GM23338 (cell line): ENCODE data around the gene RBCK1. TPM values are rescaled to one million over a fixed set of nuclear protein-coding genes. Genes with fewer than 3 reads are reported as not detected.

Experiments
- ATAC-seq: fragments of 200-7000 bp; cut with Tn5 transposase; 3 replicates; pipeline ENCODE4 v1.9.1; 2020
- DNase-seq: peaks from one replicate; pipeline ENCODE4 v3.0.0-alpha.2; 2015; ENCODE audit warnings: low spot score
- H2AFZ ChIP-seq: fragments of 200-600 bp; sonication (generic); 2 replicates; pipeline ENCODE4 v1.8.0; 2016; ENCODE audit warnings: antibody characterized with exemption, mild to moderate bottlenecking, moderate library complexity
- H3F3A ChIP-seq: fragments of 200-600 bp; sonication (generic); replicated peaks from 2 replicates; pipeline ENCODE4 v1.8.0; 2017; ENCODE audit warnings: antibody characterized with exemption, mixed run types, low read depth
- H3K27ac ChIP-seq: fragments of 200-600 bp; sonication (generic); 2 replicates; pipeline ENCODE4 v1.6.1; 2016; ENCODE audit warnings: low read depth
- H3K27me3 ChIP-seq: fragments of 200-600 bp; sonication (generic); 2 replicates; pipeline ENCODE4 v1.8.0; 2016; ENCODE audit warnings: mild to moderate bottlenecking, mixed run types, moderate library complexity; ENCODE audit not compliant: insufficient read depth
- H3K36me3 ChIP-seq: fragments of 200-600 bp; sonication (generic); 2 replicates; pipeline ENCODE4 v1.8.0; 2016; ENCODE audit warnings: mild to moderate bottlenecking; ENCODE audit not compliant: insufficient read depth
- H3K4me1 ChIP-seq: fragments of 200-600 bp; sonication (generic); 2 replicates; pipeline ENCODE4 v1.8.0; 2016; ENCODE audit warnings: mild to moderate bottlenecking, moderate library complexity; ENCODE audit not compliant: insufficient read depth
- H3K4me2 ChIP-seq: fragments of 200-600 bp; sonication (generic); 2 replicates; pipeline ENCODE4 v1.7.1; 2017; ENCODE audit warnings: mixed run types
- H3K4me3 ChIP-seq: fragments of 200-600 bp; sonication (generic); 2 replicates; pipeline ENCODE4 v1.6.1; 2016; ENCODE audit warnings: mixed run types
- H3K79me2 ChIP-seq: fragments of 200-600 bp; sonication (generic); replicated peaks from 2 replicates; pipeline ENCODE4 v1.8.0; 2017; ENCODE audit warnings: mild to moderate bottlenecking; ENCODE audit not compliant: insufficient read depth
- H3K9me2 ChIP-seq: fragments of 200-600 bp; sonication (generic); 2 replicates; pipeline ENCODE4 v1.8.0; 2017; ENCODE audit not compliant: insufficient read depth
- H4K20me1 ChIP-seq: fragments of 200-600 bp; sonication (generic); replicated peaks from 2 replicates; pipeline ENCODE4 v1.8.0; 2017; ENCODE audit warnings: mild to moderate bottlenecking; ENCODE audit not compliant: insufficient read depth
- H3K27ac Mint-ChIP-seq: 2 replicates; pipeline ENCODE4 v1.8.0; 2020; ENCODE audit warnings: inconsistent platforms, mild to moderate bottlenecking, moderate library complexity, mixed read lengths
- H3K27me3 Mint-ChIP-seq: 3 replicates; pipeline ENCODE4 v1.8.0; 2022; ENCODE audit warnings: low read depth, mild to moderate bottlenecking, moderate library complexity, mixed read lengths, inconsistent platforms; ENCODE audit not compliant: insufficient read depth, poor library complexity
- H3K36me3 Mint-ChIP-seq: 3 replicates; pipeline ENCODE4 v1.8.0; 2021; ENCODE audit warnings: low read depth, mild to moderate bottlenecking, inconsistent platforms, moderate library complexity, mixed read lengths
- H3K4me1 Mint-ChIP-seq: 3 replicates; pipeline ENCODE4 v1.8.0; 2020; ENCODE audit warnings: mild to moderate bottlenecking, inconsistent platforms, mixed read lengths
- H3K4me3 Mint-ChIP-seq: 3 replicates; pipeline ENCODE4 v1.8.0; 2021; ENCODE audit warnings: moderate library complexity, mild to moderate bottlenecking, inconsistent platforms, mixed read lengths
- H3K9me3 Mint-ChIP-seq: 3 replicates; pipeline ENCODE4 v1.8.0; 2020; ENCODE audit warnings: moderate library complexity, mild to moderate bottlenecking, inconsistent platforms, mixed read lengths
- CREB1 ChIP-seq: fragments of 250-450 bp; sonication (Bioruptor Pico); IDR thresholded peaks from 2 replicates; pipeline ENCODE4 v1.5.0; 2020; ENCODE audit warnings: low read depth, mild to moderate bottlenecking, moderate library complexity
- JUNB ChIP-seq: IDR thresholded peaks from one replicate; pipeline ENCODE4 v1.6.1; 2016; ENCODE audit warnings: antibody characterized with exemption; ENCODE audit not compliant: unreplicated experiment
- NANOG ChIP-seq: IDR thresholded peaks from 2 replicates; pipeline ENCODE4 v1.6.1; 2016; ENCODE audit warnings: antibody characterized with exemption, borderline replicate concordance
- STAT1 ChIP-seq: IDR thresholded peaks from one replicate; pipeline ENCODE4 v1.6.1; 2016; ENCODE audit warnings: antibody characterized with exemption; ENCODE audit not compliant: unreplicated experiment
- ZNF331 ChIP-seq: fragments of 250-450 bp; sonication (Bioruptor Pico); IDR thresholded peaks from 2 replicates; pipeline ENCODE4 v1.5.0; 2020; ENCODE audit warnings: low read depth, mild to moderate bottlenecking, moderate library complexity
- ZNF462 ChIP-seq: fragments of 250-450 bp; sonication (Bioruptor Pico); IDR thresholded peaks from 2 replicates; pipeline ENCODE4 v1.5.0; 2020; ENCODE audit warnings: mild to moderate bottlenecking, moderate library complexity
- polyA plus RNA-seq: library from polyadenylated mRNA; unstranded; fragments of >200 nt; fragmentation: Nextera tagmentation; extraction: Ambion mirVana; gene quantifications from 2 replicates; pipeline ENCODE4 v1.2.1, GENCODE V29; 2016
- total RNA-seq: library from RNA; depleted of rRNA; stranded (reverse); fragments of >200 nt; shearing (Covaris generic); gene quantifications from 2 replicates; pipeline ENCODE4 v1.2.3, GENCODE V29; 2014
- TF ChIP-seq, protein P1 (sequence below), 2 experiments: fragments of 200-600 bp in 1 of 2; sonication (generic) in 1 of 2; conservative IDR thresholded peaks; 2 replicates each; pipeline versions ENCODE4 v1.5.1 to v1.6.1; 2016 to 2017; ENCODE audit warnings: antibody characterized with exemption in 2 of 2, low read depth in 2 of 2, mild to moderate bottlenecking in 2 of 2, moderate library complexity in 1 of 2

Gene RBCK1
- total and polyA plus RNA-seq, 2 experiments from 2014 or later = 52.6 to 56.8 TPM

GRCh38 chr20:421685-422250 lies 13.7 kb downstream of the RBCK1 start (continued):
- TF ChIP-seq ZNF462 (CRISPR knock-in tag) = no peak
- no peak for TF ChIP-seq NANOG
- TF ChIP-seq ZNF331 = no peak
- TF ChIP-seq, protein P1, sequence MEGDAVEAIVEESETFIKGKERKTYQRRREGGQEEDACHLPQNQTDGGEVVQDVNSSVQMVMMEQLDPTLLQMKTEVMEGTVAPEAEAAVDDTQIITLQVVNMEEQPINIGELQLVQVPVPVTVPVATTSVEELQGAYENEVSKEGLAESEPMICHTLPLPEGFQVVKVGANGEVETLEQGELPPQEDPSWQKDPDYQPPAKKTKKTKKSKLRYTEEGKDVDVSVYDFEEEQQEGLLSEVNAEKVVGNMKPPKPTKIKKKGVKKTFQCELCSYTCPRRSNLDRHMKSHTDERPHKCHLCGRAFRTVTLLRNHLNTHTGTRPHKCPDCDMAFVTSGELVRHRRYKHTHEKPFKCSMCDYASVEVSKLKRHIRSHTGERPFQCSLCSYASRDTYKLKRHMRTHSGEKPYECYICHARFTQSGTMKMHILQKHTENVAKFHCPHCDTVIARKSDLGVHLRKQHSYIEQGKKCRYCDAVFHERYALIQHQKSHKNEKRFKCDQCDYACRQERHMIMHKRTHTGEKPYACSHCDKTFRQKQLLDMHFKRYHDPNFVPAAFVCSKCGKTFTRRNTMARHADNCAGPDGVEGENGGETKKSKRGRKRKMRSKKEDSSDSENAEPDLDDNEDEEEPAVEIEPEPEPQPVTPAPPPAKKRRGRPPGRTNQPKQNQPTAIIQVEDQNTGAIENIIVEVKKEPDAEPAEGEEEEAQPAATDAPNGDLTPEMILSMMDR (conservative IDR thresholded peaks at IDR 0.05; ENCODE audit: low read depth in 2 of 2) = no peak
- TF ChIP-seq CREB1 (CRISPR knock-in tag) = no peak

- no peaks in the 10 kb centered on the region for H3F3A ChIP-seq
- H3K79me2 ChIP-seq = no peaks in the 10 kb centered on the region
- no peak overlapping the region for H3K4me2 ChIP-seq
- no peak for ATAC-seq
- Mint-ChIP-seq H3K36me3 (peaks cover 58% of the 10 kb centered on the region), H3K27me3 (peaks cover 14% of the 10 kb centered on the region), H3K27ac (no peak overlapping the region), H3K4me1 (peaks cover 3% of the 10 kb centered on the region; the same call in 2 of the 3 replicates), H3K4me3 (no peak overlapping the region), H3K9me3 (no peaks in the 10 kb centered on the region)
- no peaks in the 10 kb centered on the region for H3K4me1 ChIP-seq
- no peak for DNase-seq
- H3K36me3 ChIP-seq = 0 out of 2 replicates have a peak, but pooled peaks cover 6% of the 10 kb centered on the region
- H2AFZ ChIP-seq = no peak overlapping the region
- H3K27ac ChIP-seq = no peak overlapping the region
- no peaks in the 10 kb centered on the region for H3K9me2 ChIP-seq
- peaks cover 15% of the 10 kb centered on the region for H4K20me1 ChIP-seq
- no peak overlapping the region for H3K4me3 ChIP-seq
- no peaks in the 10 kb centered on the region for H3K27me3 ChIP-seq
- no peak for TF ChIP-seq JUNB
- no peak for TF ChIP-seq NANOG
- no peak for TF ChIP-seq STAT1
- no peak for TF ChIP-seq ZNF462 (CRISPR knock-in tag)
These were observed 18.5 kb downstream of the RBCK1 start for GRCh38 chr20:426566-426965.
